ENCODE results near the gene MNAT1.
"Not testable (repeated sequence)": the region's sequence is repeated elsewhere in the genome, so short reads cannot be mapped to it uniquely, and the experiment has no call there.

Gene MNAT1

DNA sequence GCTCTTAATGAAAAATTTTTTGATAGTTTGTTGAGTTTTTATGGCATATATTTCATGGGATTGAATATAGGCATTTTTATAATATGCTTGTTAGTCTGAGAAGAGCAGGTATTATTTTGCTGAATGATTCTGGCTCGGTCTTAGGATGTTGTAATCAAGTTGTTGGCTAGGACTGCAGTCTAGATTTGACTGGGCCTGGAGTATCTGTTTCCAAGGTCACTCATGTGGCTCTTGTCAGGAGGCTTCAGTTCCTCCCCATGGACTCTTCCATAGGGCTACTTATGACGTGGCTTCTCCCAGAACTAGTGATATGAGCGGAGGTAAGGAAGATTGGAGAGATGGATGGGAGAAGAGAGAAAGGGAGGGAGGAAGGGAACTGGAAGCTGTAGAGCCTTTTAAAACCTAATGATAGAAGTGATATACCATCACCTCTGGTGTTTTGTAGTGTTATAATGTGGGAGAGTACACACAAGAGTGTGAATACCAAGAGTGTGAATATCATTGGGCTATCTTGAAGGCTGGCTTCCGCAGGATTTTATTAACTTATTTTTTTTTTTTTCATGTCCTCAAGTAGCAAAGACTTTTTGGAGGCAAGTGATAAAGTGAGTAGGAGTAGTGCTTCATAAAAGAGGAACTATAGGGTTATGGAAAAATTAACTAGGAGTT, 4.4 kb downstream of the MNAT1 start:
- no peak for DNase-seq (ENCODE audit: low spot score)

GRCh38 chr14:60744566-60744965, 10.0 kb downstream of the MNAT1 start:
- no peak for DNase-seq (ENCODE audit: low spot score)

DNA sequence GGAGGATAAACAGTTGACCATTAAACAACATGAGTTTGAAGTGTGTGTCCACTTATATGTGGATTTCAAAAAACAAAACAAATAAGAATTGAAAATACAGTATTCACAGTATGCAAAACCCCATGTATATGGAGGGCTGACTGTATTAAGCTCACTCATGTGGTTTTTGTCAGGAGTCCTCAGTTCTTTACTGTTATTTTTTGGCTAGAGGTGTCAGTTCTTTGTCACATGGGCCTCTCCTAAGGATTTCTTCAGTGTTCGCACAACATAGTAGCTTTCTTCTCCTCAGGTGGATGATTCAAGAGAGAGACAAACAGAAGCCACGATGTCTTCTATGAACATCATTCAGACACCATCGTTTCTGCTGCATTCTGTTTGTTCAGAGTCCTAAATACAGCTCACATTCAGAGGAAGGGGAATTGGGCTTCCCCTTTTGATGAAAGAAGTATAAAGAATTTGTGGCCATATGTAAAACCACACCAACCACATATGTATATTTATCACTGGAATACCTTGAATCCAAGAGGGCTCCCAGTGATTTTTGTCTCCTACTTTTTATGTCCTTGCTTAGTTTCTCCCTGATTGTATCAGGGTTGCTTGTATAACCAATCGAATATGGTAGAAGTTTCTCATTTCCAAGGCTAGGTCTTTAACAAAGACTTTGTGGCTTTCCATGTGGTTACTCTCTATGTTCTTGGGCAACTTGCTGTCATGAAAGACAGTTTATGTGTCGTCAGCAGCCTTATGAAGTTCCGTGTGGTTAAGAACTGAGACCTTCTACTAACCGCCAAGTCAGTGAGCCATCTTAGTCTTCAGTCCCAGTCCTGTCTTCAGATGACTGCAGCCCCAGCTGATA, 18.9 kb downstream of the MNAT1 start:
- peak; percentile 60 for DNase-seq (ENCODE audit: low spot score)

GRCh38 chr14:60756847-60757246, 22.3 kb downstream of the MNAT1 start:
- DNase-seq (ENCODE audit: low spot score), result no peak

DNA sequence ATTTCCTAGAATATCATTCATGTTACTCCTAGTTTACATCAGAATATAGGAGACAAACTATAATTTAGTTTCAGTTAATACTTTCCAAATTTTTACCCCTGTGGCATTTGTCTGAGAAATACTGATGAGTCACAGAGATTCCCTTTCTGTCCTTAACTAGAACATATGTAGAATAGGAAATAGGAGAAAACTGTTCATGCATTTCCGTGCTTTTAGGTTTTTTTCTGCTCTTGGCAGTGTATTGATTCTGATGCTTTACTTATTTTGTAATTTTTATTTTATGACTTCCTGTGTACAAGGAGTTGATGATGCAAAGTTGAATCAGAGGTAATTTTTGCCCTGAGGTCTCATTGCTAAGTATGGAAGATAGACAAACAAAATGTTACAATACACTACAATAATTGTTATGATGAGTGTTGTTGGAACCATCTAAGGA, 23.0 kb downstream of the MNAT1 start:
- DNase-seq (ENCODE audit: low spot score), result no peak

GRCh38 chr14:60758885-60759284, 24.3 kb downstream of the MNAT1 start:
- DNase-seq (ENCODE audit: low spot score), result no peak

DNA sequence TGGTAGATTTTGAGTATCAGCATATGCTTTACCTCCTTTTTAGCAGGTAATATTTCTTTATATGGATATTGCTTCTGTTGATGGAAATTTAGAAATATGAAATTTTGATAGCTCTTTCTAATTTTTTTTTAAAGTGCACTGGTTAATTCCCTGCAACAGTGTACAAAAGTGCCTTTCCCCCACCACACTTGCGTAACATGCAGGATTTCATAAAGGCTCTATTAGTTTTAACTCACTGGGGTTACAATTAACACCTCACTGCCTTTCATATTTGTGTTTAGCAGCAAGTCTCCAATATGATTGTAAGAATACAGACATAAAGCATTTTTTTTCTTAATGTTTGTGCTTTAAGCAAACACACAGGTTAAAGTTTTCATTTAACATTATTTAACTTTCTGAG, 25.6 kb downstream of the MNAT1 start:
- DNase-seq (ENCODE audit: low spot score), result no peak

- no peak for DNase-seq (ENCODE audit: low spot score)
Observed at GRCh38 chr14:60760644-60761364, 26.2 kb downstream of the MNAT1 start.

- DNase-seq (ENCODE audit: low spot score), result no peak
Observed at GRCh38 chr14:60768602-60769001, 34.0 kb downstream of the MNAT1 start.

- DNase-seq (ENCODE audit: low spot score), result no peak
Observed at GRCh38 chr14:60771117-60771516, 36.6 kb downstream of the MNAT1 start.

DNA sequence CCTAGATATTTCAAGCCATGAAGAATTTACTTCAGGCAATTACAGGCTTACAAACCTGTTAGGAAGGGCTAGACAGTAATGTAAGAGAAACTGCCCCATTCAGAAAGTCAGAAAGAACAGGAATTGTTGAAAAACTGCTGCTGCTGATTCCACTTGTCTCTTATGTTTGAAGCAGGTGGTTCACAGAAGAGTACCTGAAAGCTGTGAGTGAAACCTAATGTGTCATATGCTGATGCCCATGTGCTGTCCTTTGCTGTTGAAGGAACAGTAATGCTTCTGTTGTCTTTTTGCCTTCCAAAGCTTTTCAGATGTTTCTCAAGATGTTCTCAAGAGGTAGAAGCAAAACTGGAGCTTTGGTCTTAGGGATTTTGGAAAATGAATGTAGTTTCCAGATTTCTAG, 39.0 kb downstream of the MNAT1 start:
- no peak for DNase-seq (ENCODE audit: low spot score)

DNA sequence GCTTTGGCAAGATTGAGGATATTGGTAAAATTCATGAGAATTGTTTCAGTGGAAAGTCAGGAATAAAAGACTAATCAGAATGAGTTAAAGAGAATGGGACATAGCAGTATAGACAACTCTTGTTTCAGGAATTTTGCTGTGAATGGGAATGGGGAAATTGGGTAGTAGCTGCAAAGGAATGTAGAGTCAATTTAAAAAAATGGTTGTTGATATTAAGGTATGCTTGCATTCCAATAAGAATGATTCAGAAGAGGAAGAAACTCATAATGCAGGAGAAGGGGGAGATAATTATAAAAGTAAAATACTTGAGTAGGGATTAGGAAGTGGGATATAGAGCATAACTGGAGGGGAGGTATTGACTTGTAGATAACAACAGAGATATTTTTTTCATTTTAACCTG, 40.7 kb downstream of the MNAT1 start:
- DNase-seq (ENCODE audit: low spot score), result no peak

DNA sequence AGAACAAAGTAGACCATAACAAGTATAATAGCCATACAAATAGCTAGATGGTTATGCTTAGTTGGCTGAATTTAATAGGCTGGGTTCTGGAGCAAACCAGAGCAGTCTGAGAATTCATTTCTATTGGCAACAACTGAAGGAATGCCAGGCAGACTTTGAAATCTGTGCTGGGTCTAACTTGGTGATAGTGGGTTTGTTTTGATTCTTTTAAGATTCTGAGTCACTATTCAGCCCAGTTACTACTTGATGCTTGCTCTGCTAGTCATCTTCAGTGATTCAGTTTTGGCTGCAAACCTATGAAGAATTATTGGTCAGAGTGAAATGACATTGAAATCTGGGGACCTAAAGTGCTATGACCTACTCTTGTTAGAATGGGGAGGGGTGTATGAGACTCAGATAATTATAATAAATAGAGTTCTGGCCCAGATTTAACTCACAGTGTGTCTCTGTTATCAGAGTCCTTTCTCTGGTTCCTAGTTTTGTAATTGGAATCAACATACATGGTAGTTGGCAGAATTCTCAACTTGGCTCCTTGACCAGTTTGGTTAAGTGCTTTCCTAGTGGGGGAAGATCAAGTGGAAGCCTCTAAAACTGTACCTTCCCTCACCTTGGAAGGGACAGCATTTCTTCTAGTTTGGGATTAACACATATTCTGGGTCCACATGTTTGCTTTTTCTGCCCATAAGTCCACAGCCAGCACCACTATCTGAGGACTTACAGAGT, 43.5 kb downstream of the MNAT1 start:
- DNase-seq (ENCODE audit: low spot score), result no peak

GRCh38 chr14:60779745-60780514, 45.4 kb downstream of the MNAT1 start:
- not testable (repeated sequence) for DNase-seq (ENCODE audit: low spot score)

DNA sequence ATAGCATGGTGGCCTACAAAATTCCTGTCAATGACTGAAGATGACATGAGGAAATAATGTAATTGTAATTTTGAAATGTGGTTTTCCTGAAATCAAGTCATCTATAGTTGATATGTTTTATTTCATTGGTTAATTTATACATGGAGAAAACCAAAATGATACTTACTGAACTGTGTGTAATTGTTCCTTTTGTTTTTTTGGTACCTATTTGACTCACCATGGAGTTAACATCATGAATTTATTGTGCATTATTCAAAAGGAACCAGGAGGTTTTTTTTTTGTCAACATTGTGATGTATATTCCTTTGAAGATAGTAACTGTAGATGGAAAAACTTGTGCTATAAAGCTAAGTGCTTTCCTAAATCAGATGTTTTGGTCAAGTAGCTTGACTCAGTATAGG, 46.0 kb downstream of the MNAT1 start:
- DNase-seq (ENCODE audit: low spot score), result not testable (repeated sequence)

DNA sequence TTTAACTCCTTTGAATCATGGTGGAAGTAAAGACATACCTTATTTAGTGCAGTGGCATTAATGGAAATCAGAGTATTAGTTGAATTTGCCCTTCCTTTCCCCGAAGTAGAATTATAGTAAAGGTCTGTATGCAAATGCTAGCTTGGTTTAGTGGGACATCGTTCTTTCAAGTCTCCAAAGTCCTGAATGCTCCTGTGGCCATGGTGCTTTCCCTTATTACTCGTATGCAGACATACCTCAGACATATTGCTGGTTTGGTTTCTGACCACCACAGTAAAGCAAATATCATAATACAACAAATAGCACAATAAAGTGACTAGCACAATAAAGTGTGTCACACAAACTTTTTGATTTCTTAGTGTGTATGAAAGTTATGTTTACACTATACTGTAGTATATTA, 52.3 kb downstream of the MNAT1 start:
- DNase-seq (ENCODE audit: low spot score), result no peak

DNA sequence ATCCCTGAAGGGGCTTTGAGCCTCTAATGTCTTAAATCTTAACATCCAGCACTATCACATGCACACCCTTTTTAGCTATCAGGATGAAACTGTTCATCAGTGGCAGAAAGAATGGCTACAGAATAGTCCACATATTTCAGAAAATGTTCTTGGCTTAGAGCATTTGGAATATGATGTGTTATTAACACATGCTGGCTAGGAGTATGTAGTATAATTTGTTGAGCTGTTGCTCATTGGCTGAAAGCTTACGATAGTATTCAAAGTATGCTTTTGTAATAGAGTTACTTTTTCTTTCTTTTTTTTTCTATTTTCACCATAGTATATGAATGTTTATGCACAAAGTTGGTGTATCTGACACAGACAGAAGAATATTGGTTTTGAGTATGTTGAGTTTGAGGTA, 55.1 kb downstream of the MNAT1 start:
- DNase-seq (ENCODE audit: low spot score), result no peak

DNA sequence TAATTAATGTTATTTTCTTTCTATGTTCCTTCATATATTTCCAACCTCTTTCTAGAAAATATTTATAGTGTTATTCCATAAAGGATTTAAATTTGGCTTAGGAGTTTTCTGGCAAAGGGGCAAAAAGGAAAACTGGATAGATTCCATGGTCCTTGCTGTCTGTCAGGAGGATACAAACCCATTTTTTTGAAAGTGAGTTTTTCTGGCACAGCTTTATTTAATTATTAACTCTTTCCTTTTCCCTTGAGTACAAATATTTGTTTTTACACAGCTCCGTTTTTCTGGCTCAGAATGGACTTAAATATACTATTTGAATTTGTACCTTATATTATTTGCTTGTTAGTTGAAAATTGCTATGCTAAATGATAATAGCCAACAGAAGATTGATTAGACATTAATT, 56.3 kb downstream of the MNAT1 start:
- DNase-seq (ENCODE audit: low spot score), result no peak

GRCh38 chr14:60796434-60796833, 61.9 kb downstream of the MNAT1 start:
- no peak for DNase-seq (ENCODE audit: low spot score)

- DNase-seq (ENCODE audit: low spot score), result no peak
Observed at GRCh38 chr14:60800409-60800808, 65.8 kb downstream of the MNAT1 start.

DNA sequence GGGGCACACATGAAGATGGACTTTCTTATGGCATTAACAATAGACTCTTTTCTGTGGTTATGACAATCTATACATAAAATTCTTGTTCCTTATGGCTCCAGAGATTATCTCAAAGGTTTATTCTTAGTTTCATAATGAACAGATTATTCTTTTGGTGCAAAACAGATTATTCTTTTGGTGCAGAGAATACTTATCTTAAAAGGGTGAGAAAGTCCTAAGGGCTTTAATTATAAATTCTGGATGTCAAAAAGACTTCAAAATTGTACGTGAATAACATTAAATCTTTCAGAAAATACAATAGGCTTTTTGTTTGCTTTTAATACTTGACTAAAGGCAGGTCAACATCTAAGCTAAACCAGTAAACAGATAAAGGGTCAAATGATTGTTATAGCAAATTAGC, 69.3 kb downstream of the MNAT1 start:
- DNase-seq (ENCODE audit: low spot score), result no peak
